B cell (primary cell): ENCODE data around the gene UBN1. TPM values are rescaled to one million over a fixed set of nuclear protein-coding genes. Genes with fewer than 3 reads are reported as not detected.

Experiments used
- ATAC-seq: fragments of 200-7000 bp; cut with Tn5 transposase; one replicate; pipeline ENCODE4 v1.10.0; 2021; ENCODE audit warnings: low read depth, mild to moderate bottlenecking, moderate number of reproducible peaks, moderate library complexity
- CTCF ChIA-PET: fragments of 350-600 bp; sonication (Branson Sonifier 250); formaldehyde crosslinking; loops from one replicate; lab custom pipeline; 2021; ENCODE audit warnings: antibody characterized with exemption, inconsistent platforms; lab: Charles Lee
- POLR2A ChIA-PET: fragments of 350-600 bp; sonication (Branson Sonifier 250); formaldehyde crosslinking; loops from one replicate; lab custom pipeline; 2021; ENCODE audit warnings: antibody characterized with exemption; lab: Charles Lee
- DNase-seq: peaks from one replicate; pipeline ENCODE4 v3.0.0; 2013
- H2AFZ ChIP-seq: 2 replicates; pipeline ENCODE4 v1.6.1; 2012; ENCODE audit warnings: mild to moderate bottlenecking, low read depth, low read length; ENCODE audit not compliant: insufficient read depth, poor library complexity, severe bottlenecking
- H3K27ac ChIP-seq, 2 donors: 1 replicate in 1 of 2; 2 replicates in 1 of 2; pipeline ENCODE4 v1.5.1; 2012 to 2013; ENCODE audit warnings: low read length in 2 of 2, mild to moderate bottlenecking in 2 of 2, moderate library complexity in 1 of 2
- H3K27me3 ChIP-seq, 4 experiments: fragments of 200-600 bp in 1 of 4; sonication (generic) in 1 of 4; replicated peaks in 1 of 4; 1 replicate in 2 of 4; 2 replicates in 2 of 4; pipeline versions ENCODE4 v1.6.1 to v1.7.0; 2013 to 2016; ENCODE audit warnings: low read length in 3 of 4, mild to moderate bottlenecking in 2 of 4, mixed read lengths in 1 of 4, moderate library complexity in 1 of 4; ENCODE audit not compliant: insufficient read depth in 4 of 4, control insufficient read depth in 3 of 4; ENCODE audit errors: control extremely low read depth in 1 of 4
- H3K36me3 ChIP-seq, 2 experiments: replicated peaks in 1 of 2; 1 replicate in 1 of 2; 2 replicates in 1 of 2; pipeline versions ENCODE4 v1.6.1 to v1.7.1; 2013; ENCODE audit warnings: low read length in 1 of 2; ENCODE audit not compliant: insufficient read depth in 2 of 2, control insufficient read depth in 1 of 2; ENCODE audit errors: control extremely low read depth in 1 of 2, extremely low read depth in 1 of 2
- H3K4me1 ChIP-seq, 2 donors: fragments of 200-600 bp in 1 of 2; sonication (generic) in 1 of 2; 1 replicate in 1 of 2; 2 replicates in 1 of 2; pipeline versions ENCODE4 v1.5.1 to v1.6.1; 2013 to 2017; ENCODE audit warnings: low read length in 2 of 2; ENCODE audit not compliant: control insufficient read depth in 2 of 2, insufficient read depth in 2 of 2
- H3K4me2 ChIP-seq: replicated peaks from 2 replicates; pipeline ENCODE3; 2012; ENCODE audit warnings: mild to moderate bottlenecking, low read depth, low read length; ENCODE audit not compliant: poor library complexity, severe bottlenecking
- H3K4me3 ChIP-seq, 5 experiments: fragments of 200-600 bp in 1 of 5; sonication (generic) in 1 of 5; 1 replicate in 3 of 5; 2 replicates in 2 of 5; pipeline versions ENCODE4 v1.5.1 to v1.7.0; 2011 to 2016; ENCODE audit warnings: low read length in 4 of 5, mild to moderate bottlenecking in 4 of 5, low read depth in 2 of 5, control low read depth in 1 of 5, moderate library complexity in 1 of 5; ENCODE audit not compliant: insufficient read depth in 1 of 5; ENCODE audit errors: control extremely low read depth in 1 of 5, extremely low read depth in 1 of 5
- H3K79me2 ChIP-seq: fragments of 200-600 bp; sonication (generic); one replicate; pipeline ENCODE4 v1.6.0; 2016; ENCODE audit warnings: low read length; ENCODE audit not compliant: control insufficient read depth, insufficient read depth
- H3K9ac ChIP-seq: fragments of 200-600 bp; sonication (generic); 2 replicates; pipeline ENCODE4 v1.6.1; 2017; ENCODE audit warnings: mild to moderate bottlenecking, low read length, moderate library complexity
- H3K9me3 ChIP-seq, 3 donors: one replicate each; pipeline versions ENCODE4 v1.6.1 to v1.7.1; 2013; ENCODE audit warnings: low read length in 2 of 3; ENCODE audit not compliant: control insufficient read depth in 2 of 3, insufficient read depth in 1 of 3; ENCODE audit errors: control extremely low read depth in 1 of 3
- H4K20me1 ChIP-seq: 2 replicates; pipeline ENCODE4 v1.6.0; 2012; ENCODE audit warnings: mild to moderate bottlenecking, low read length; ENCODE audit not compliant: insufficient read depth, control insufficient read depth, poor library complexity, severe bottlenecking
- H3K27ac Mint-ChIP-seq: one replicate; pipeline ENCODE4 v1.8.0; 2021; ENCODE audit warnings: mixed read lengths
- H3K27me3 Mint-ChIP-seq: one replicate; pipeline ENCODE4 v1.8.0; 2021; ENCODE audit warnings: mixed read lengths
- H3K4me1 Mint-ChIP-seq: one replicate; pipeline ENCODE4 v1.8.0; 2021; ENCODE audit warnings: mixed read lengths
- H3K4me3 Mint-ChIP-seq: one replicate; pipeline ENCODE4 v1.8.0; 2021; ENCODE audit warnings: mixed read lengths
- H3K9me3 Mint-ChIP-seq: one replicate; pipeline ENCODE4 v1.8.0; 2022; ENCODE audit warnings: mixed read lengths; ENCODE audit not compliant: insufficient read depth
- CTCF ChIP-seq: fragments of 200-600 bp; IDR thresholded peaks from one replicate; pipeline ENCODE4 v1.8.0; 2022; ENCODE audit warnings: antibody characterized with exemption, mild to moderate bottlenecking
- EZH2 ChIP-seq: IDR thresholded peaks from 2 replicates; pipeline ENCODE4 v1.6.1; 2012; ENCODE audit warnings: borderline replicate concordance, low read depth, mild to moderate bottlenecking, moderate library complexity, low read length; ENCODE audit not compliant: insufficient read depth, poor library complexity, severe bottlenecking
- WGBS: methylation state at CpG from one replicate; pipeline ENCODE4 v1.1.5; 2013; ENCODE audit warnings: missing lambda C conversion rate; ENCODE audit not compliant: insufficient coverage; 5-methylcytosine and 5-hydroxymethylcytosine counted together
- intact Hi-C: fragments of 100-400 bp; cut with micrococcal nuclease; formaldehyde crosslinking; loops from one replicate; pipeline ENCODE4 v1.10.0; 2022
- polyA plus RNA-seq: library from polyadenylated mRNA; depleted of rRNA; stranded (reverse); fragments of >200 nt; gene quantifications from 2 replicates; pipeline ENCODE4 v1.2.3, GENCODE V29; 2012
- total RNA-seq, 2 donors: library from RNA; stranded (reverse); fragments of 120-200 nt in 1 of 2; gene quantifications; 1 replicate in 1 of 2; 2 replicates in 1 of 2; pipeline versions ENCODE4 v1.2.3 to v1.2.4, GENCODE V29; 2013 to 2022

Gene UBN1
- total and polyA plus RNA-seq, 2 donors (not counting 1 experiment from before 2014, with no cell fraction given) = 16.6 to 38.1 TPM

- ATAC-seq = no peak
- H3K4me1 Mint-ChIP-seq = no peaks in the 10 kb centered on the region
- TF ChIP-seq CTCF = no peak
Observed at GRCh38 chr16:4890026-4890425, 42.7 kb downstream of the UBN1 start.

GRCh38 chr16:4890686-4891085 is 43.4 kb downstream of the UBN1 start:
- ChIA-PET POLR2A (no interaction called here), CTCF (interaction anchor here (0.6 kb wide), 1 partner anchor 195 kb away, joined by 3 read pairs; no protein-coding TSS in a partner anchor)
- 96% methylated on average over 16 of the region's 16 CpGs for WGBS
- intact Hi-C loops = no loop called here
- Histone ChIP-seq H3K79me2 (no peaks in the 10 kb centered on the region), H3K4me2 (no peak overlapping the region), H3K9me3 (no peaks in the 10 kb centered on the region), H4K20me1 (no peaks in the 10 kb centered on the region), H3K36me3 (peaks cover 0 to 1% of the 10 kb centered on the region in 2 experiments), H3K27ac (no peak overlapping the region), H3K4me3 (no peak overlapping the region), H2AFZ (no peak overlapping the region), H3K27me3 (no peaks in the 10 kb centered on the region), H3K4me1 (no peaks in the 10 kb centered on the region), H3K9ac (no peak overlapping the region)
- Mint-ChIP-seq H3K27ac (no peak overlapping the region), H3K4me3 (no peak overlapping the region), H3K4me1 (no peaks in the 10 kb centered on the region), H3K9me3 (no peaks in the 10 kb centered on the region), H3K27me3 (no peaks in the 10 kb centered on the region)
- DNase-seq (no peak), ATAC-seq (no peak)
- TF ChIP-seq EZH2 (no peak), CTCF (no peak)

More at GRCh38 chr16:4890026-4890425, 42.7 kb downstream of the UBN1 start:
- POLR2A ChIA-PET = no interaction called here
- intact Hi-C loops = no loop called here
- Histone ChIP-seq H3K4me3 (no peak overlapping the region), H3K27me3 (no peaks in the 10 kb centered on the region), H3K9ac (no peak overlapping the region), H3K79me2 (no peaks in the 10 kb centered on the region), H3K9me3 (no peaks in the 10 kb centered on the region), H4K20me1 (no peaks in the 10 kb centered on the region), H3K27ac (no peak overlapping the region), H3K4me1 (no peaks in the 10 kb centered on the region), H3K36me3 (peaks cover 0 to 8% of the 10 kb centered on the region in 2 experiments), H3K4me2 (no peak overlapping the region), H2AFZ (no peak overlapping the region)
- Mint-ChIP-seq H3K27me3 (no peaks in the 10 kb centered on the region), H3K9me3 (no peaks in the 10 kb centered on the region), H3K4me3 (no peak overlapping the region), H3K27ac (no peak overlapping the region)
- CTCF ChIA-PET = interaction anchor here (0.6 kb wide), 1 partner anchor 196 kb away, joined by 3 read pairs; no protein-coding TSS in a partner anchor
- 92% methylated on average over 10 of the region's 11 CpGs for WGBS
- no peak for DNase-seq
